ENCODE results near the gene TMEM219.

GRCh38 chr16:29995324-29995910 lies 33.5 kb downstream of the TMEM219 start, which contains the start of gene HIRIP3:
- TF ChIP-seq CTCF (IDR thresholded peaks at IDR 0.05) (no peak), POLR2A (IDR thresholded peaks at IDR 0.05) (no peak), POLR2AphosphoS5 (IDR thresholded peaks at IDR 0.05) (peak in 2 of 3 donors; percentile 17 to 89)

Data from breast epithelium (tissue), 3 donors.